Posterior cingulate gyrus (tissue), 11 donors: Measurements from ENCODE around the gene SNX4.
A peak's percentile ranks its signal among the peaks of the same experiment; 100 is the strongest.
"Not testable (repeated sequence)": the region's sequence is repeated elsewhere in the genome, so short reads cannot be mapped to it uniquely, and the experiment has no call there.

Experiments
- DNase-seq, 10 donors: peaks; one replicate each; pipeline versions ENCODE4 v3.0.0 to v3.0.0-alpha.2; 2020 to 2021; ENCODE audit warnings: mixed read lengths in 3 of 10
- intact Hi-C: fragments of 100-400 bp; cut with DNase I; formaldehyde crosslinking; loops from one replicate; pipeline ENCODE4 v1.15.1; 2023

SNX4 gene

DNA sequence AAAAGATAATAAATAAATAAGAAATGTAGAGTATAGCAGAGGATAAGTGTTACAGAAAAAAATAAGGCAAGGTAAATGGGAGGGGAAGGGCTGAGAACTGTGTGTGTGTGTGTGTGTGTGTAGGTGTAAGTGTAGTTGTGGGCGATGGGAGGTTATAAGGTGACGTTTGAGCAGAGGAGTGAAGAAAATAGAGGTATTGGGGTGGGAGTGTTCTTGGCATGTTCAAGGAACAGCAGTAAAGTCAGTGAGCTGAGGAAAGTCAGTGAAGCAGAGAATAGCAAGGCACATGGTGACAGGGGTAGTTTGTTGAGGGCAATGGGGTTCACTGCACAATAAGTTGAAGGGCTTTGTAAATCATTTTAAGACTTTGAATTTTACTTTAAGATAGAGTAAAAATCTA is 113.9 kb downstream of the SNX4 start:
- no peak for DNase-seq
- intact Hi-C loops, result no loop called here

DNA sequence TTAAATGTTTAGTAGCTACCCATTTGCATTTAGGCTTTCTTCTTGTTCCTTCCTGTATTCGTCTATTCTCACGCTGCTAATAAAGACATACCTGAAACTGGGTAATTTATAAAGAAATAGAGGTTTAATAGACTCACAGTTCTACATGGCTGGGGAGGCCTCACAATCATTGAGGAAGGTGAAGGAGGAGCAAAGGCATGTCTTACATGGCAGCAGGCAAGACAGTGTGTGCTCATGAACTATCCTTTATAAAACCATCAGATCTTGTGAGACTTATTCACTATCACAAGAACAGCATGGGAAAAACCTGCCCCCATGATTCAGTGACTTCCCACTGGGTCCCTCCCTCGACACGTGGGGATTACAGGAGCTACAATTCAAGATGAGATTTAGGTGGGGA is 114.5 kb downstream of the SNX4 start:
- intact Hi-C loops, DNase-seq: not testable (repeated sequence)

DNA sequence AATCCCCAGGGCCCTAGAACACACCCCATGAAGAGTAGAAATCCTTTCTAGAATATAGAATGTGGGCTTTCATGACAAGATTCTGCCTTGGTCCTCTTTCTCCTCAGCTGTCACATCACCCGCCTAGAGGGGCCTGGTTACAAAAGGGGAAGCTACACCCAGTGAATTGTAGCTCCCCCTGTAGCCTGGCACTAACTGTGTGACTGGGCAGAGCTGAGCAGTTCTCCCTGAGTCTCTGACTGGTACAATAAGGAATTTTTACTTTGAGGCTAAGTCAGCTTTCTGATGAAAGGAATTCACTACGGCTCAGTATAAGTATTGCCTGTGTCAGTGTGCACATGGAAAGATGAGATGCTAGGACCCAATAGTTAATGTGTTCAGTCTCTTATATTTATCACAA is 116.2 kb downstream of the SNX4 start:
- intact Hi-C loops, result no loop called here
- peak in 2 of 10 donors; percentile 10 to 11 for DNase-seq

DNA sequence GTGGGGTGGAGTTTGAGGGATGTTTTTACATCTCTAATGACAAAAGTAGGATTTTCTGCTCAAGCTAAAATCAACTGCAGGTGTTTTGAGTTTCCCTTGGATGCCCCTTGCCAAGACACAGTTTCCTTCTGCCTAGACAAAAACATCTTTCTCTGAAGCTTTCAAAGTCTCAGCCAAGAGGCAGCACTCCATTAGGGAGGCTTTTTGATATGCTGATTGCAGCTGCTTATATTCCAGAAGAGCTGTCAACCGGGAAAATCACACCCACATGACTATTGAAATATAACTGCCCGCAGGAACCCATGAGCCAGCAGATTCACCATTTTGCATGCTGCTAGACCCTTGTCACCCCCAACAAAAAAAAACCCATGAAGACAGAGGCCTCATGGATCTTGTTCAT is 117.4 kb downstream of the SNX4 start:
- no peak for DNase-seq
- intact Hi-C loops, result no loop called here

DNA sequence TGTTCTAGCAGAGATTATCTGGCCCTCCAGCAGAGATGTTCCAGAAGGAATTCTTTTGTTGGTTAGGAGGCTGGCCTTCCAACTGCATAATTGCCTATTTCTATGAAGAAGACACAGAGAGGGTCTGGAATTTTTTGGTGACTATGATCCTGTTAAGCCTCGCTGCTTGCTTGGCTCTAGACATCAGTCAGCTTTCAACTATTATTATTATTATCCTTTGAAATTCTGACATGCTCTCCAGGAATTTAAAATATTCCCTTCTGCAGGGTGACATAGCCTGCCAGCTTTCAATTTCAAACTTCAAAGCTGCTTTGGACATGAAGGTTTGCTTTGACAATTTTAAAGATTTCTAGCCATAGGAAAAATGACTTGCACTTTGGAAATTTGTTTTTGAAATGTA is 118.6 kb downstream of the SNX4 start:
- intact Hi-C loops, result no loop called here
- DNase-seq, result no peak

DNA sequence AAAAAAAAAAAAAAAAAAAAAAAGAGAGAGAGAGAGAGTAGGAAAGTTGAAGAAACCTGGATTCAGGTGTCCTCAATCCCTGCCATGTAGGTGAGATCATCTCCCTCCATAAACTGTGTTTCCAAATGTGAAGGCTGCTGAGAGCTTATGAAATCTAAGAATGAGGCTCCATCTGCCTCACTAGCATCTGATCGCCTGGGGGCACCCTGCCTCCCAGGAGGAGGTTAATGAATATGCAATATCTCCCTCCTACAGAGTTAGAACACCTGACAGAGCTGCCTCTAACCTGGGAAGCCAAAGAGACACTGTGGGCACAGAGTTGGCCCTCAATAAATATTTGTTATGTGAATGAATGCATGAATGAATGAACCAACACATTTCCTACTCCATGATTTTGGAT is 121.0 kb downstream of the SNX4 start:
- intact Hi-C loops, result no loop called here
- DNase-seq, result no peak
